ENCODE results near the gene RPS6KA5.

DNA sequence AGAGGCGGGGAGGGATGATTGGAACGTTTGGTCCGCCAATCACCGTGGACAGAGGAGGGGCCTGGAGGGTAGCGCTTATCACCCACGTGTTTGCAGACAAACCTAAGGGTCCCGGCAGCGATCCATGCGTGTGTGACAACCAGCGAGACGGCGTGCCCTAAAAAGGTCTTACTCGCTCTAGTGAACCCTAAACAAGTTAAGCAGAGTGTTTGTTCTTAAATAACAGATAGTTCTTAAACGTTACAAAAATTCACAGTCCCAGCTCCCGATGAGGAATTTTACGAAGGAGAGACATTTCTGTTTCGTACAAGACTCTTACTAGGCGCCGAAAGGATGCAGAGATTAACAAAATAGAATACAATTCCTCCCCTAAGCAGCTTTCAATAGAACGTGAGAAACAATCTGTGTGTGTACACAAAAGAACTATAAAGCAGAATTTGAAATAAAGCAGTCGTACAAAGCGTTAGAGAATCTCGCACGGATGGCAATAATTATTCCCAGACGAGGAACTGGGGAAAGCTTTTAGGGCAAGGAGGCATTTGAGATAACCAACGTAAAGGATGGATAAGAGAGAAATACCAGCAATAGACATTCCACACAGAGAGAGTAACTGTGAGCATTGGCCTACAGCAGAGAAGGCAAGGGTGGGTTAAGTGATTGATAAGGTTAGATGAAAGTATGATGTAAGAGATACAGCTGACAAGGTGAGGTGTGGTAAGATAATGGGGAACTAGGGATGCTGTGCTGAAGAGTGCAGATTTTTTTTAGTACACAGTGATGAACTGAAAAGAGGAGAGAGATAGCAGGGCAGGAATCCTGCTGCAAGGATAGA, 831 bp upstream of the RPS6KA5 start:
- TF ChIP-seq ZC3H10 (CRISPR knock-in tag; IDR thresholded peaks at IDR 0.05) (no peak), RARB (CRISPR knock-in tag; IDR thresholded peaks at IDR 0.05) (no peak), PPARA (CRISPR knock-in tag; IDR thresholded peaks at IDR 0.05; ENCODE audit: borderline replicate concordance) (no peak)
- TF ChIP-seq, protein P1, sequence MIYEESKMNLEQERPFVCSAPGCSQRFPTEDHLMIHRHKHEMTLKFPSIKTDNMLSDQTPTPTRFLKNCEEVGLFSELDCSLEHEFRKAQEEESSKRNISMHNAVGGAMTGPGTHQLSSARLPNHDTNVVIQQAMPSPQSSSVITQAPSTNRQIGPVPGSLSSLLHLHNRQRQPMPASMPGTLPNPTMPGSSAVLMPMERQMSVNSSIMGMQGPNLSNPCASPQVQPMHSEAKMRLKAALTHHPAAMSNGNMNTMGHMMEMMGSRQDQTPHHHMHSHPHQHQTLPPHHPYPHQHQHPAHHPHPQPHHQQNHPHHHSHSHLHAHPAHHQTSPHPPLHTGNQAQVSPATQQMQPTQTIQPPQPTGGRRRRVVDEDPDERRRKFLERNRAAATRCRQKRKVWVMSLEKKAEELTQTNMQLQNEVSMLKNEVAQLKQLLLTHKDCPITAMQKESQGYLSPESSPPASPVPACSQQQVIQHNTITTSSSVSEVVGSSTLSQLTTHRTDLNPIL (CRISPR knock-in tag; IDR thresholded peaks at IDR 0.05; ENCODE audit: low read depth), result no peak
- TF ChIP-seq, protein P2, sequence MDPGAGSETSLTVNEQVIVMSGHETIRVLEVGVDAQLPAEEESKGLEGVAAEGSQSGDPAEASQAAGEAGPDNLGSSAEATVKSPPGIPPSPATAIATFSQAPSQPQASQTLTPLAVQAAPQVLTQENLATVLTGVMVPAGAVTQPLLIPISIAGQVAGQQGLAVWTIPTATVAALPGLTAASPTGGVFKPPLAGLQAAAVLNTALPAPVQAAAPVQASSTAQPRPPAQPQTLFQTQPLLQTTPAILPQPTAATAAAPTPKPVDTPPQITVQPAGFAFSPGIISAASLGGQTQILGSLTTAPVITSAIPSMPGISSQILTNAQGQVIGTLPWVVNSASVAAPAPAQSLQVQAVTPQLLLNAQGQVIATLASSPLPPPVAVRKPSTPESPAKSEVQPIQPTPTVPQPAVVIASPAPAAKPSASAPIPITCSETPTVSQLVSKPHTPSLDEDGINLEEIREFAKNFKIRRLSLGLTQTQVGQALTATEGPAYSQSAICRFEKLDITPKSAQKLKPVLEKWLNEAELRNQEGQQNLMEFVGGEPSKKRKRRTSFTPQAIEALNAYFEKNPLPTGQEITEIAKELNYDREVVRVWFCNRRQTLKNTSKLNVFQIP (CRISPR knock-in tag; IDR thresholded peaks at IDR 0.05; ENCODE audit: borderline replicate concordance, low read depth), result no peak
